Fibroblast of skin of back (primary cell): ENCODE measurements around the gene TMEM120B. TPM values are rescaled to one million over a fixed set of nuclear protein-coding genes. Genes with fewer than 3 reads are reported as not detected.
"Not testable (repeated sequence)": the region's sequence is repeated elsewhere in the genome, so short reads cannot be mapped to it uniquely, and the experiment has no call there.

Source experiments
- DNase-seq: peaks from one replicate; pipeline ENCODE4 v3.0.0-alpha.2; 2013
- polyA plus RNA-seq, 2 experiments: library from polyadenylated mRNA; unstranded; fragments of 120-200 nt; gene quantifications; one replicate each; pipeline ENCODE4 v1.2.1, GENCODE V29; 2013; ENCODE audit not compliant: insufficient read length in 2 of 2

Gene TMEM120B
- 10.6 TPM for polyA plus RNA-seq (2013, experiment 1 of 2; ENCODE audit: insufficient read length)
- polyA plus RNA-seq (2013, experiment 2 of 2; ENCODE audit: insufficient read length): 12.3 TPM

- DNase-seq: peak; percentile 72
These were observed at the start of gene TMEM120B for GRCh38 chr12:121712461-121713256. Gene TMEM120B, plus strand, starts transcription at chr12:121712752. Its CDS starts 144 bp downstream, at chr12:121712896.

GRCh38 chr12:121663610-121663929 lies 49.0 kb upstream of the TMEM120B start:
- DNase-seq: no peak

- DNase-seq: not testable (repeated sequence)
These were observed 45.7 kb upstream of the TMEM120B start for GRCh38 chr12:121666829-121667228.

- DNase-seq: peak; percentile 38
These were observed 43.6 kb upstream of the TMEM120B start for GRCh38 chr12:121668750-121669520.

- no peak for DNase-seq
These were observed 43.0 kb upstream of the TMEM120B start, which contains the start of gene MORN3 for GRCh38 chr12:121669521-121669900. Gene MORN3, minus strand, starts transcription at chr12:121669654. Its CDS starts 171 bp downstream, at chr12:121669483.

- no peak for DNase-seq
These were observed 39.5 kb upstream of the TMEM120B start for GRCh38 chr12:121673013-121673511.

GRCh38 chr12:121676190-121676589 lies 36.4 kb upstream of the TMEM120B start:
- no peak for DNase-seq

- no peak for DNase-seq
These were observed 34.2 kb upstream of the TMEM120B start for GRCh38 chr12:121678305-121678704.

GRCh38 chr12:121678716-121679300 lies 33.7 kb upstream of the TMEM120B start:
- DNase-seq: no peak

- DNase-seq: not testable (repeated sequence)
These were observed 32.8 kb upstream of the TMEM120B start for GRCh38 chr12:121679661-121680197.

GRCh38 chr12:121688966-121689365 lies 23.6 kb upstream of the TMEM120B start:
- no peak for DNase-seq

GRCh38 chr12:121689430-121689829 lies 23.1 kb upstream of the TMEM120B start:
- no peak for DNase-seq

- DNase-seq: not testable (repeated sequence)
These were observed 19.8 kb upstream of the TMEM120B start for GRCh38 chr12:121692744-121693143.

- DNase-seq: no peak
These were observed 19.3 kb upstream of the TMEM120B start for GRCh38 chr12:121693155-121693687.

GRCh38 chr12:121697093-121697698 lies 15.4 kb upstream of the TMEM120B start:
- peak; percentile 51 for DNase-seq

GRCh38 chr12:121697861-121698260 lies 14.7 kb upstream of the TMEM120B start:
- not testable (repeated sequence) for DNase-seq

- DNase-seq: no peak
These were observed 10.8 kb upstream of the TMEM120B start for GRCh38 chr12:121701667-121702277.

- no peak for DNase-seq
These were observed 9.6 kb upstream of the TMEM120B start for GRCh38 chr12:121702944-121703343.

- DNase-seq: no peak
These were observed 7.0 kb upstream of the TMEM120B start for GRCh38 chr12:121705514-121705913.

GRCh38 chr12:121708313-121709063 lies 4.1 kb upstream of the TMEM120B start:
- DNase-seq: no peak

GRCh38 chr12:121709064-121709424 lies 3.5 kb upstream of the TMEM120B start:
- not testable (repeated sequence) for DNase-seq
